Neural progenitor cell (in vitro differentiated cells): ENCODE measurements around the gene FZD4.

Experiments used
- CTCF ChIP-seq: fragments of 200-600 bp; sonication (generic); IDR thresholded peaks from 2 replicates; pipeline ENCODE4 v1.5.1; 2017; ENCODE audit warnings: antibody characterized with exemption, mild to moderate bottlenecking
- EZH2 ChIP-seq: fragments of 200-600 bp; sonication (generic); IDR thresholded peaks from 2 replicates; pipeline ENCODE4 v1.6.1; 2017; ENCODE audit warnings: antibody characterized with exemption, mild to moderate bottlenecking, moderate library complexity

DNA sequence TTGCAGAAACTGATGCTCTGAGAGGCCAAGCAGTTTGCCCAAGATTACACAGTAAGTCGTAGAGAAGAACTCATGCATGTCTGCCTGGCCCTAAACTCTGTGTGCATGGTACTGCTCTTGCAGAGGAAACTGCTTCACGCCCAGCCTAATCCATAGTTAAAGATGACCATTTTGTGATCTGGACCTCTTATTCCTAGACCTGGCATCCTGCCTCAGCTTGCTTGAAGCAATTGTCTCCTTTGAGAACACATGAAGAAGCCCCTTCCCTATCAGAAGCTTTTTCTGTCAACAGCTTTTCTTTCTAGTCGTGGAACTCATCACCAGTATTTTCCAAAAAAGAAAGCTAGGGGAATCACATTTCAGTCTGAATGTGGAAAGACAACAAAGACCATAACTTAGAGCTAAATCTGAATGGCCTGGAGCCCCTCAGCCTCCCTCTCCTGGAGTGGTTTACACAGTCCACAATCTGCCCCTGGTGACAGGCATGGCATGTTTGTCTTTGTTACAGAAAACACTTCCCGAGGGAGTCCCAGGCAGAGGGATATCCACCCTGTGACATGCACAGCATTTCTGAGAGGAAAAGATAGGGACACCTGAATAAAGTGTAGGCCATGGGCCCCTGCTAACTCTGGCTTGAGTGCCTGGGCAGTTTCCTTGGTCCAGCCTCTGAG lies 2.9 kb upstream of the FZD4 start:
- no peak for TF ChIP-seq CTCF
- no peak for TF ChIP-seq EZH2
